H54 (cell line): ENCODE data around the gene PAM.

Experiments
- DNase-seq: peaks from one replicate; pipeline ENCODE4 v3.0.0; 2011; ENCODE audit warnings: low spot score, mixed read lengths; ENCODE audit not compliant: insufficient read length
- FAIRE-seq: peaks from 3 replicates; lab custom pipeline; 2011; peaks lifted over from hg19 to GRCh38; lab: Jason Lieb, UNC
- POLR2A ChIP-seq: IDR thresholded peaks from 2 replicates; pipeline ENCODE4 v1.6.1; 2011; ENCODE audit warnings: low read depth, mild to moderate bottlenecking, low read length

Gene PAM

DNA sequence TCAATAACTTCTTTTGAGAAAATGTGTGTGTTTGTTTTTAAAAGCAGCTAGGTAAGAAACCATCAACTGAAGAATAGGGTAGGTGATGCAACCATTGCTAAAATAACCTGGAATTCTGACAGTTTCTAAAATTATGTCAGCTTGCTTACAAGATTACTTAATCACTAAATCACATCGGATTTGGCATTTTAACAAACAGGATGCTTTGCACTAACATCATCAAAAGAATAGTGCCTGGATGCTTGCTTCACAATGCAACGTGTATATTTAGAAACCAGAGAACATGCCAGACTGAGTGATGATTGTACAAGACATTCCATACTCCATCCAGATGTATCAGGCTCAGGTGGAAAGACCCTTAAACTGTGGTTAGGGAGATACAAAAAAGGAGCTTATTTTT lies 43.9 kb downstream of the PAM start:
- no peak for TF ChIP-seq POLR2A
- FAIRE-seq = no peak

DNA sequence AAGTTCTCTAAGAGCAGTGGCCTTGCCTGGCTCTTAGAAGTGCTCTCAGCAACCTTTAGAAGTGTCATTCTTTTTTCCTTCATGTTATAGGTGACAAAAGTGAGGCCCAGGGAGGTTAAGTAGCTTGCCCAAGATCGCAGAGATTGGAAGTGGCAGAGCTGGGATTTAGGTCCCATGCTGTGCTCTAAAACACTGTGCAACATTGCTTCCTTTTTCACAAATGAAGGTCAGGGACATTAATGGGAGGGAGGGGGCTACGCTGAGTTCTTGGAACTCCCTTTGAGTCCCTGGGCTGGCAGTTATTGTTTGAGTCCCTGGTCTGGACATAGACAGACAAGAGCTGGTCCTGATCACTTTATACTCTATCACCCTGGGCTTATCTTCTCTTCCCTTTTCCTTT lies 45.3 kb downstream of the PAM start:
- FAIRE-seq (no peak), DNase-seq (no peak)
- no peak for TF ChIP-seq POLR2A

More for the DNA sequence above, 43.9 kb downstream of the PAM start:
- DNase-seq = no peak

DNA sequence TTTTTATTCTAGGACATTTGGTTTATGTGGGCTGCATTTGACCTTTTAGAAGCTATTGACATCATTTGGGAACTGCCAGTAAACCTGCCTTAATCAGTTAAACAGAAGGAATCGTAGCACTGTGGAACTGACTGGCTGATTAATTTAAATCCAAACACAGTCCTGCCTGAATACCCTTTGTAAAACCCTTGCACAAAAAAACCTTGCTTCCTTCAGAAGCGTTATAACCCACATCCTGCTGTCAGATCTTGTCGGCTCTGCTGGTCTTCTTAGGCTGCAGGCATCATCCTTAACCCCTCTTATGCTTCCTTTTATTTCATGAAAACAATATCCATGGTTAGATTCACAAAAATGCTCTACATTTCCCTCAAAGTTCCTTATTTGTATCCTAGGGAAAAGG lies 46.3 kb downstream of the PAM start:
- no peak for DNase-seq
- TF ChIP-seq POLR2A = no peak
- FAIRE-seq = peak; percentile 60

DNA sequence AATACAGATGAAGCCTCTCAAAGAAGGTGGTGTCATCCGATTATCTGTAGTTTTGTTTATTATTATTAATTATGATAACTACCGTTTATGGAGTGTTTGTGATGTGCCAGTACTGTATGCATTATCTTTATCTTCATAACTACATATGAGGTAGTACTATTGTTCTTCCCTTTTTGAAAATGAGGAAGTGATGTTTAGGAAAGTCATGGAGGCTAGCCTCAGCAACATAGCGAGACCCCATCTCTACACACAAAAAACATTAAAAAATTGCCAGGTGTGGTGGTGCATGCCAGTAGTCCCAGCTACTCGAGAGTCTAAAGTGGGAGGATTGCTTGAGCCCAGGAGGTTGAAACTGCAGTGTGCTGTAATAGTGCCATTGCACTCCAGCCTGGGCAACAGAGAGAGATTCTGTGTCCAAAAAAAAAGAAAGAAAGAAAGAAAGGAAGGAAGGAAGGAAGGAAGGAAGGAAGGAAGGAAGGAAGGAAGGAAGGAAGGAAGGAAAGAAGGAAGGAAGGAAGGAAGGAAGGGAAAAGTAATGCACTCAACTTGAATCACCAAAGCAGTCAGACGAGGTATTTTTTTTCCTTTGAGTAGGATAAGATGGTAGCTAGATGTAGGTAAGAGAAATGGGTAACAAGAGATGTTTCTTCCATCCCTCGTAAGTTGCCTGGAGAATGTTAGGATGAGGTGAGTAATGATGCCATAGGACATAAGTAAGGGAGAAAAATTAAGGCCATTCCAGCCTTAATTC lies 47.8 kb downstream of the PAM start:
- FAIRE-seq = no peak
- TF ChIP-seq POLR2A = no peak
- no peak for DNase-seq

DNA sequence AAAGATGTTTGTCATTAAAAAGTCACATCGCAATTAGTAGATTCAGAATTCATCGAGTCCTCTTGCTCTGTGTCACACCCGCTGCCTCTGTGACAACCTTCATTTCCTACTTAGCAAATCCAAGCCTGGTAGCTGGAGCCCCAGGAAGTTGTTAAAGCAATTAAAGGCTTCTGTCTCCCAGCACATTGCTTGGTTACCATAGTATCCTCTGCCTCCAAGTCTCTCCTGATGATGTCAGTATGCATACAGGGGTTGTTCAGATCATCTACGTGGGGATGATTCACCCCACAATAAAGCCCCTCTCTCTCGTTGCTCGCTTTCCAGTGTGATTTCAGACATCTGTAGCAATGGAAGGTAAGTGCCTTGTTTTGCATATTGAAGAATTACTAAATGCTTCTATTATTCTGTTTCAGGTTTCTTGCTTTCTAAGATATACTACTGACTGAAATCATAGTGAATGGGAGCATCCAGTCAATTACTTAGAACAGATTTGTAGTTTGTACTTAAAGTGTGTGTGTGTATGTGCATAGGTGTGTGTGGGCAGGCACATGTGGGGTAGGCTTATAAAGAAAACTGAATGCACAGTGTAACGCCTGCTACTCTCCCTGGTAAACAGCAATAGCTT lies 52.9 kb downstream of the PAM start:
- FAIRE-seq = no peak
- DNase-seq = no peak
- TF ChIP-seq POLR2A = no peak

DNA sequence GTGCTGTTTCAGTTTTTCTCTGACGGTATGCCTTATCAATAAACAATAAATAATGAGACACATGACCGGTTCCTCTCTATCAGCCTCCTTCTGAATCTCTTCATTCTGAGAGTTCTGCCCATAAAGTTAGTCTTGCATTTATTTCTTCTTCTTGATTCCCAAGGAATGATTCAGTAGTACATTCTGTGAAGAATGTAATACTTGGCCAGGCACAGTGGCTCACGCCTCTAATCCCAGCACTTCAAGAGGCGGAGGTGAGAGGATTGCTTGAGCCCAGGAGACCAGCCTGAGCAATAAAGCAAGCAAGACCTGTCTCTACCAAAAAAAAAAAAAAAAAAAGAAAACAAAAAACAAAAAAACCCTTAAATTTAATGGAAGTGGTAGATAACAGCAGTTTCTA lies 53.9 kb downstream of the PAM start:
- no peak for DNase-seq

DNA sequence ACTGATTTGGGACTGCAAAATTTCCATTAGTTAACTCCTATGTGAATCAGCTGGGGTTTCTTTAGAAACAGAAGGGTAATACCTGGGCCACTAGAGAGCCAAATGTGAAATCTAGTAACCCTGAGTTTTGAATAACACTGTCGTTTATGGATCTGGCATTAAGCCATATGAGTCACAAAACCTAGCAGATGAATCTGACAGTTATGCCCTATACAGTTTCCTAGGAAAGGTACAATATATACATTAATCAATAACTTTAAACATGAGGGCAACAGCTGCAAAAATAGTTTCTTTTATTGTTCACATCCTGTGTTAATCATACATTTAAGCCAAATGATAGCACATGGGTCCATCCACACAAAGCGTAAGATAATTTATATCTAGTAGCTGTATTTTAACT lies 56.9 kb downstream of the PAM start:
- FAIRE-seq (peak; percentile 90), DNase-seq (no peak)
- no peak for TF ChIP-seq POLR2A

More for the DNA sequence above, 53.9 kb downstream of the PAM start:
- TF ChIP-seq POLR2A = no peak
- FAIRE-seq = no peak

DNA sequence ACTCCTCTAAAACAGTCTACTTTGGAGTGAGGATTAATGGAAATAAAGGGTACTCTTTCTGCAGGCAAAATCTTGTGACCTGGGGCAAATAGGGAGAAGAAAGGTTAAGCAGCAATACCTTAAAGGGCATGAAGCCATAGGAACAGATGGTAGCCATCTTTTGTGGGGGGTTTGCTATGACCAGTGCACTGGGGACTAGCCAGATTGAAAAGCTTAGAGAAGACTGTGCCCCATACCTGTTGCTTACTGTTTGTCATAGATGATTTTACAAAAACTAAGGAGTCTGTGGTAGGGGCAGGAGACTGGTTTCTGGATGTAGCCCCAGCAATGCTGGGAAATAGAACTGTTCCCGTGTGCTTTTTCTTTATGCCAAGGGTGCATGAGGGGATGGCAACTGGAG lies 58.6 kb downstream of the PAM start:
- no peak for TF ChIP-seq POLR2A
- FAIRE-seq (no peak), DNase-seq (no peak)

DNA sequence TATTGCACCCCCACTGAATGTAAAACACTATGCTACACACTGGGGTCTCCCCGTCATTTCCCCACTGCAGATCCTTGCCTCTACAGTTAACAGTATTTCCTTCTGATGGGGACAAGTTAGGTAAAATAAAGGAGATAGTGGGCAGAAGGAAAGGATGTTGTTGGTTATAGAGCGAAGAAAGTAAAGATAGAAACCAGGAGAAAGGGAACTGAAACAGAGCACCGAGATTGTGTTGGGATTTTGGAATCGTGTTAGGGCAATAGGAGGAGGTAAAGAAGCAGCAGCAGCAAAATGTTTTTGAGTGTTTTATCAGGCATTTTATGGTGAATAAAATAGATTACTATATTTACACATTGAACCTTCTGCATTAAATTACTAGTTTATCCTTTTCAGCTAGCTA lies 60.0 kb downstream of the PAM start:
- FAIRE-seq = peak; percentile 27
- no peak for TF ChIP-seq POLR2A

DNA sequence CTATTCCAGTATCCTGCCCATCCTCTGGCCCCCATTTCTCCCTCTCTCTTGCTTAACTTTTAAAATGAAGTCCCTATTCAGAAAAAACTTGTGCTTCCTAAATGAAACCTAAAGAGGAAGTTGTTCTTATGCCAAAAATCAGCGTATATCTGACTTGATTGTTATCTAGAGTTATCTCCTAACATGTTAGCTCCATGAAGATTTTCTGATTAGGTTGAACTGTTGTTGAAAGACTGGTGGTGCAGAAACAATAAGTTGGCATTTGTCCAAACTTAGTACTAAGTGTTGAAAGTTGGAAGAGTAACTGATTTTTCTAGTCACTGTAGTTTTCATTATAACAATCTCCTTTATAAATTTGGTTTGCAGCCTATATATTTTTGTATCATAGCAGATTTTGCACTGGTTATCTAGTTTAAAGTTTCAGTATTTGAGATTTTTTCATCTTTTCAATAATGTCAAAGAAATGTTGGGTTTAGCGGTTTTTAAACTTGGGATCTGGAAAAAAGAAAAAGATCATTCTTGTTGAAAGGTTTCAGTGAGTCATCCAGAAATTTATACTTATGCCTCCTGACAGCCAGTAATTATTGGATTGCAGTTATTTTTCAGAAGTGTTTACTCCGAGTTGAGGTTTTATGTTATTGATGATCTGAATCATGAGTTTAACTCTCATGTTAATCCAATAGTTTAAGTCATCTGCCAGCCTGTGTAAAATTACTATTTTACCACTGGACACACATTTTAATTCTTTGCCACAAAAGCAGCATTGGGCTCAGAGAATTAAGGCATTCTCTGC lies 60.6 kb downstream of the PAM start:
- peak; percentile 20 for FAIRE-seq
- TF ChIP-seq POLR2A = no peak
- no peak for DNase-seq

More for the DNA sequence above, 60.0 kb downstream of the PAM start:
- DNase-seq = no peak

DNA sequence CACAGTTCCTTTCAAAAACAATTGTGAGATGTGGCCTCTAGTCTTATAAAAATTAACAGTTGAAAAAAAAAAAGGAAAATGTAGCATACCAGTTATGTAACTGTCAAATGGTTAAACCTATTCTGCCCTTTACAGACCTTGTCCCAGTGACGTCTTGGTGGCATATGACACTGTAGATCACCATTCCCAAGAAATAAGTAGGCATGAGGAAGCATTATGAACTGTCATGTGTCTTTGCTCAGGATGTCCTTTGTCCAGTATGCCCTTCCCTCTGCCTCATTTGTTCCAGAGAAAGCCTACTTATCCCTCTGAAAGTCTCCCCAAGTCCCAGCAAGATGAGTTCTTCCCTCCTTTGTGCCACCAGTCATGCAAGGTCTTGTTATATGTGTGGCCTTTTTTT lies 63.2 kb downstream of the PAM start:
- DNase-seq (no peak), FAIRE-seq (no peak)
- no peak for TF ChIP-seq POLR2A

DNA sequence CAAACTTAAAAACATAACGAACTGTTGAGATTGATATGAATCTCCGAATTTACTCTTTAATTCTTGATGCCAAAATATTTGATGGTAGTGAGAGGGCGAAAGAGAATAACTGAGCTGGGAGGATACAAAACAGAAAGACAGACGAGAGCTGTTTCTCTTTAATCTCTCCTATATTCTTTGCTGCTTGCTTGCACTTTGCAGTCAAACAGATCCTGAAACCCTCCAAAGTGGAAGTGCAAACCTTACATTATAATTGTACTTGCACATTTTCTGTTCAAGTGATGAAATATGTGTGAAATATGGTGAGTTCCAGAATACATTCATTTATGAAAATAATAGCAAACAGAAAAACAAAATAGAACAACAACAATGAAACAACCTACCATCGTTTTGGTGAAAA lies 63.8 kb downstream of the PAM start:
- TF ChIP-seq POLR2A = no peak
- DNase-seq (no peak), FAIRE-seq (no peak)

DNA sequence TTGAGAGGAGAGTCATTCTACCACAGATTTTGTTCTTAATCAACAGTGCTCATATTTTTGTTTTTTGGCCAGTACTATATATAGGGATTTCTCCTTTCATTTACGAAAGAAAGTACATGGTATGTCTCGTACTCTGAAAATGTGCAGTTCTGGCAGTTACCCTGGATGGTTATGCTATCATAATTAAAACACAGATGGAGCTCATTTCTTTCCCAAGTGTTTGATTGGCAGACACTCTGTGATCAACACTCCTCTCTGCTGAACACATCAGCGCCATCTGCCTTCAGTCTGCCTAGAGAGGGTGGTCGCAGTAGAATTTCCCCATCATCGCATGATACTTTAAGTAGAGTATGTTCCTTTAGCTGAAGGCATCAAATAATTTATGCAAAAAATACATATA lies 64.5 kb downstream of the PAM start:
- no peak for FAIRE-seq
- no peak for DNase-seq

DNA sequence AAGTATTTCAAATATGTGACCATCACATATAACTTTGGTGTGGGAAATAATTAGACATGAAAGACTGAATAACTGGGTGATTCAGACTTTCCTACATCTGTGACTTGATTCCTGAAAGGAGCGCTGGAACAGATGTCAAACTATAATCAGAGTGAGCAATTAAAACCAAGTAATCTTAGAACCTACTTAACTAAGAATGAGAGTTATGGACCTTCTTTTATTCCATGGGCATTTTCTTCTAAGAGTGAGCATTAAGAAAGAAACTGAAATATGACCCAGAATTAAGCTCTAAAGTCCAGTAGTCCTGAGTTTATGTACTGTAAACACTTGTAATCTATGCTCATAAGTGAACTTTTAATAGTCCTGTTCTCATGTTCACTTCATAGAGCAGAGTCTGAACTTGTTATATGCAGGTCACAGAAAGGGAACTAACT lies 68.4 kb downstream of the PAM start:
- peak; percentile 50 for FAIRE-seq
- TF ChIP-seq POLR2A = no peak
- no peak for DNase-seq

More for the DNA sequence above, 64.5 kb downstream of the PAM start:
- no peak for TF ChIP-seq POLR2A
